GM23248 (cell line): ENCODE measurements around the gene EFEMP1.

ENCODE experiments used
- EZH2 ChIP-seq: fragments of 200-600 bp; sonication (generic); IDR thresholded peaks from 2 replicates; pipeline ENCODE4 v1.6.1; 2018; ENCODE audit warnings: antibody characterized with exemption, mild to moderate bottlenecking; ENCODE audit not compliant: insufficient read depth, poor library complexity, severe bottlenecking
- EZH2phosphoT487 ChIP-seq: fragments of 200-600 bp; sonication (generic); IDR thresholded peaks from 2 replicates; pipeline ENCODE4 v1.6.1; 2018; ENCODE audit warnings: antibody characterized with exemption, moderate library complexity, mild to moderate bottlenecking, low read depth; ENCODE audit not compliant: insufficient read depth

GRCh38 chr2:55840460-55840859 is 83.1 kb downstream of the EFEMP1 start:
- TF ChIP-seq EZH2phosphoT487 (no peak), EZH2 (no peak)
